K562 (cell line): Measurements from ENCODE around the gene IGFL1. TPM values are rescaled to one million over a fixed set of nuclear protein-coding genes. Genes with fewer than 3 reads are reported as not detected.

ENCODE experiments used
- ATAC-seq: fragments of 200-7000 bp; cut with Tn5 transposase; 3 replicates; pipeline ENCODE4 v1.9.1; 2020; ENCODE audit warnings: moderate library complexity
- BruUV-seq: library from RNA; stranded (reverse); fragments of 400-500 nt; replicated peaks from 2 replicates; lab custom pipeline; 2021; lab: Mats Ljungman, UMichigan
- CTCF ChIA-PET: fragments of 300-600 bp; formaldehyde crosslinking; extraction: SDS; loops from one replicate; lab custom pipeline; 2021; ENCODE audit warnings: low intra/inter-chr PET ratio; lab: Yijun Ruan, JAX
- POLR2A ChIA-PET: fragments of 300-600, 350-650 bp; sonication (Branson Sonifier 250); formaldehyde crosslinking; extraction: SDS; loops from one replicate; lab custom pipeline; 2021; ENCODE audit warnings: antibody characterized with exemption, inconsistent platforms; lab: Yijun Ruan, JAX
- DNase-seq, 4 experiments: peaks; one replicate each; pipeline versions ENCODE4 v3.0.0 to v3.0.0-alpha.2; 2011 to 2018; ENCODE audit warnings: low spot score in 3 of 4, mixed read lengths in 3 of 4; ENCODE audit errors: extremely low read depth in 1 of 4
- FAIRE-seq: peaks from 2 replicates; lab custom pipeline; 2011; peaks lifted over from hg19 to GRCh38; lab: Jason Lieb, UNC
- H2AFZ ChIP-seq: 2 replicates; pipeline ENCODE4 v1.6.0; 2011; ENCODE audit warnings: low read depth, low read length, control low read depth, inconsistent platforms
- H3K27ac ChIP-seq: fragments of 200-600 bp; 3 replicates; pipeline ENCODE4 v1.8.0; 2011; ENCODE audit warnings: low read depth, mild to moderate bottlenecking, control low read depth, inconsistent platforms, low read length, moderate library complexity, mixed read lengths; ENCODE audit errors: extremely low read depth
- H3K27me3 ChIP-seq, 2 experiments: fragments of 300-600 bp in 1 of 2; 2 replicates in 1 of 2; 3 replicates in 1 of 2; pipeline versions ENCODE4 v1.6.0 to v1.8.0; 2011; ENCODE audit warnings: inconsistent platforms in 2 of 2, low read length in 2 of 2, mild to moderate bottlenecking in 1 of 2, mixed read lengths in 1 of 2, moderate library complexity in 1 of 2; ENCODE audit not compliant: control insufficient read depth in 2 of 2, insufficient read depth in 2 of 2
- H3K36me3 ChIP-seq: fragments of 300-600 bp; 3 replicates; pipeline ENCODE4 v1.8.0; 2011; ENCODE audit warnings: mild to moderate bottlenecking, low read length, inconsistent platforms; ENCODE audit not compliant: control insufficient read depth, insufficient read depth
- H3K4me1 ChIP-seq, 2 experiments: fragments of 200-600 bp in 1 of 2; replicated peaks in 1 of 2; 2 replicates in 1 of 2; 3 replicates in 1 of 2; pipeline versions ENCODE4 v1.5.1 to v1.8.0; 2011; ENCODE audit warnings: inconsistent platforms in 2 of 2, low read length in 2 of 2, mild to moderate bottlenecking in 1 of 2, mixed read lengths in 1 of 2, moderate library complexity in 1 of 2; ENCODE audit not compliant: control insufficient read depth in 2 of 2, insufficient read depth in 2 of 2
- H3K4me2 ChIP-seq: 2 replicates; pipeline ENCODE4 v1.6.1; 2011; ENCODE audit warnings: low read length, control low read depth, inconsistent platforms, mixed read lengths; ENCODE audit not compliant: insufficient read depth
- H3K4me3 ChIP-seq: fragments of 200-600 bp; sonication (generic), shearing (Covaris generic); 2 replicates; pipeline ENCODE4 v1.5.1; 2016; ENCODE audit warnings: control low read depth, inconsistent platforms
- H3K79me2 ChIP-seq: fragments of 200-600 bp; 3 replicates; pipeline ENCODE4 v1.8.0; 2011; ENCODE audit warnings: low read length, inconsistent platforms; ENCODE audit not compliant: control insufficient read depth, insufficient read depth
- H3K9ac ChIP-seq, 2 experiments: 2 replicates each; pipeline versions ENCODE4 v1.6.0 to v1.6.1; 2011; ENCODE audit warnings: low read depth in 2 of 2, low read length in 2 of 2, control low read depth in 1 of 2, inconsistent platforms in 1 of 2, mild to moderate bottlenecking in 1 of 2, mixed read lengths in 1 of 2; ENCODE audit not compliant: insufficient read depth in 1 of 2
- H3K9me1 ChIP-seq: one replicate; pipeline ENCODE4 v1.6.0; 2011; ENCODE audit warnings: inconsistent platforms, mild to moderate bottlenecking, low read length, moderate library complexity; ENCODE audit not compliant: control insufficient read depth, insufficient read depth
- H3K9me3 ChIP-seq: replicated peaks from 2 replicates; pipeline ENCODE4 v1.5.1; 2011; ENCODE audit warnings: low read depth, low read length, inconsistent platforms; ENCODE audit not compliant: control insufficient read depth, insufficient read depth
- H4K20me1 ChIP-seq: replicated peaks from 2 replicates; pipeline ENCODE4 v1.6.1; 2011; ENCODE audit warnings: low read length, inconsistent platforms, mixed read lengths; ENCODE audit not compliant: control insufficient read depth, insufficient read depth
- ESRRB ChIP-seq: fragments of 250-450 bp; sonication (Bioruptor Pico); IDR thresholded peaks from 2 replicates; pipeline ENCODE4 v1.5.0; 2020; ENCODE audit warnings: mild to moderate bottlenecking, moderate library complexity, borderline replicate concordance
- FOXJ3 ChIP-seq: sonication (generic); formaldehyde crosslinking; IDR thresholded peaks from 2 replicates; pipeline ENCODE4 v1.4.0; 2020; ENCODE audit warnings: mild to moderate bottlenecking, missing genetic modification reagents
- MYBL2 ChIP-seq, 2 experiments: fragments of 450-650 bp in 1 of 2; sonication (generic) in 1 of 2; formaldehyde crosslinking in 1 of 2; IDR thresholded peaks; 2 replicates each; pipeline versions ENCODE4 v1.6.1 to v1.8.1; 2017 to 2022; ENCODE audit warnings: borderline replicate concordance in 1 of 2, inconsistent platforms in 1 of 2, low read depth in 1 of 2, mild to moderate bottlenecking in 1 of 2, missing genetic modification reagents in 1 of 2, moderate library complexity in 1 of 2
- USF1 ChIP-seq: sonication (generic); formaldehyde crosslinking; IDR thresholded peaks from 2 replicates; pipeline ENCODE4 v1.9.0; 2022; ENCODE audit warnings: mild to moderate bottlenecking, missing genetic modification reagents
- ZBTB5 ChIP-seq: fragments of 450-650 bp; IDR thresholded peaks from 2 replicates; pipeline ENCODE4 v1.6.1; 2017; ENCODE audit warnings: antibody characterized with exemption
- ZNF347 ChIP-seq: fragments of 450-650 bp; formaldehyde crosslinking; IDR thresholded peaks from 2 replicates; pipeline ENCODE4 v1.4.0; 2020; ENCODE audit warnings: low read depth, mild to moderate bottlenecking, moderate library complexity
- ZNF77 ChIP-seq: fragments of 250-450 bp; sonication (Bioruptor Pico); IDR thresholded peaks from 2 replicates; pipeline ENCODE4 v1.5.0; 2020
- WGBS: fragments of 100-300 bp; shearing (Covaris generic); methylation state at CpG from one replicate; pipeline ENCODE4 v1.1.6; 2016; ENCODE audit warnings: low coverage, mixed read lengths; ENCODE audit not compliant: insufficient coverage; ENCODE audit errors: missing lambda C conversion rate; 5-methylcytosine and 5-hydroxymethylcytosine counted together
- in situ Hi-C: fragments of 300-500 bp; cut with MboI; formaldehyde crosslinking; loops from 4 replicates; pipeline ENCODE4 v1.15.0; 2018; ENCODE audit warnings: inconsistent platforms, mixed read lengths
- intact Hi-C: fragments of 100-400 bp; cut with micrococcal nuclease; formaldehyde crosslinking; loops from 2 replicates; pipeline ENCODE4 v1.14.2; 2022
- polyA plus RNA-seq, 8 experiments: library from polyadenylated mRNA; depleted of rRNA in 4 of 8; stranded (reverse) in 5 of 8; unstranded in 3 of 8; fragments of >200 nt; fragmentation: Nextera tagmentation in 2 of 8; fragmentation: Illumina TruSeq in 1 of 8; extraction: Ambion mirVana in 2 of 8; extraction: Trizol in 1 of 8; gene quantifications; 2 replicates each; pipeline versions ENCODE4 v1.2.1 to v1.2.3, GENCODE V29; 2011 to 2014; ENCODE audit warnings: inconsistent platforms in 1 of 8, missing spikeins in 1 of 8
- total RNA-seq, 7 experiments: library from RNA; depleted of rRNA in 6 of 7; stranded (reverse); fragments of >200 nt in 6 of 7; fragmentation: Illumina TruSeq in 2 of 7; extraction: Trizol in 2 of 7; gene quantifications; 2 replicates each; pipeline versions ENCODE4 v1.2.1 to v1.2.3, GENCODE V29; 2011 to 2021; ENCODE audit warnings: low replicate concordance in 1 of 7

IGFL1 gene
- total and polyA plus RNA-seq, 9 of the 15 experiments (the other 6 are each of a cell fraction or from before 2014, with no cell fraction given) = not detected

- TF ChIP-seq MYBL2 (IDR thresholded peaks at IDR 0.05; ENCODE audit: low read depth) (no peak), MYBL2 (CRISPR knock-in tag; IDR thresholded peaks at IDR 0.05; ENCODE audit: borderline replicate concordance) (no peak), ZBTB5 (no peak), ESRRB (CRISPR knock-in tag) (no peak), FOXJ3 (no peak)
These were observed 11.4 kb upstream of the IGFL1 start (continued) for GRCh38 chr19:46218160-46218559.

- FAIRE-seq (no peak), DNase-seq (no peak), ATAC-seq (no peak)
- Histone ChIP-seq H4K20me1 (no peaks in the 10 kb centered on the region), H2AFZ (no peak overlapping the region), H3K4me1 (no peaks in the 10 kb centered on the region), H3K27ac (no peak overlapping the region), H3K4me3 (no peak overlapping the region), H3K4me2 (no peak overlapping the region), H3K9ac (no peak overlapping the region), H3K9me3 (no peaks in the 10 kb centered on the region), H3K27me3 (peaks cover 0 to 21% of the 10 kb centered on the region in 2 experiments; a peak in 2 of 5 replicates), H3K9me1 (no peaks in the 10 kb centered on the region), H3K36me3 (no peaks in the 10 kb centered on the region), H3K79me2 (no peaks in the 10 kb centered on the region)
- TF ChIP-seq FOXJ3 (no peak), ZNF77 (CRISPR knock-in tag) (no peak), ZNF347 (CRISPR knock-in tag) (no peak), USF1 (no peak)
- in situ Hi-C loops (no loop called here), intact Hi-C loops (no loop called here)
- ChIA-PET CTCF (no interaction called here), POLR2A (interaction anchor here (0.5 to 0.6 kb wide), 2 partner anchors 13 to 883 kb away, joined by 3 to 4 read pairs; no protein-coding TSS in a partner anchor)
- BruUV-seq = no TSS peak
- WGBS = 1% methylated on average over 8 of the region's 8 CpGs
These were observed 9.4 kb upstream of the IGFL1 start for GRCh38 chr19:46220038-46220615.
